Measurements from ENCODE around the gene NUDT3. TPM values are rescaled to one million over a fixed set of nuclear protein-coding genes. Genes with fewer than 3 reads are reported as not detected.

Gene NUDT3
- total RNA-seq, 2 donors from 2014 or later = 28.9 to 30.8 TPM

- no peak for TF ChIP-seq POLR2A (IDR thresholded peaks at IDR 0.05)
- no peak for TF ChIP-seq POLR2AphosphoS5 (IDR thresholded peaks at IDR 0.05)
- TF ChIP-seq CTCF (IDR thresholded peaks at IDR 0.05) = no peak
- 92% methylated on average over 4 of the region's 4 CpGs for WGBS
- intact Hi-C loops (cut with DNase I) = no loop called here
- no peaks in the 10 kb centered on the region for H3K9me3 ChIP-seq
- H3K4me3 ChIP-seq = no peak overlapping the region
- no peaks in the 10 kb centered on the region for H3K36me3 ChIP-seq
- no peak for DNase-seq (ENCODE audit: low spot score)
- H3K4me1 ChIP-seq (replicated peaks) = no peaks in the 10 kb centered on the region
- H3K27me3 ChIP-seq (replicated peaks; ENCODE audit: insufficient read depth) = no peaks in the 10 kb centered on the region
- H3K27ac ChIP-seq = no peak overlapping the region
These were observed 43.3 kb downstream of the NUDT3 start for GRCh38 chr6:34349211-34349610.

- no peaks in the 10 kb centered on the region for H3K4me1 ChIP-seq (replicated peaks)
- intact Hi-C loops (cut with DNase I) = no loop called here
- DNase-seq (ENCODE audit: low spot score) = no peak
- no peak overlapping the region for H3K27ac ChIP-seq
- H3K27me3 ChIP-seq (replicated peaks; ENCODE audit: insufficient read depth) = no peaks in the 10 kb centered on the region
- no peak overlapping the region for H3K4me3 ChIP-seq
- H3K36me3 ChIP-seq = no peaks in the 10 kb centered on the region
- H3K9me3 ChIP-seq = no peaks in the 10 kb centered on the region
- no peak for TF ChIP-seq CTCF (IDR thresholded peaks at IDR 0.05)
- no peak for TF ChIP-seq POLR2A (IDR thresholded peaks at IDR 0.05)
- TF ChIP-seq POLR2AphosphoS5 (IDR thresholded peaks at IDR 0.05) = no peak
- 93% methylated on average over 1 of the region's 1 CpG for WGBS
These were observed 45.2 kb downstream of the NUDT3 start for GRCh38 chr6:34347303-34347702.

GRCh38 chr6:34346175-34347119 lies 46.0 kb downstream of the NUDT3 start:
- no peaks in the 10 kb centered on the region for H3K36me3 ChIP-seq
- intact Hi-C loops (cut with DNase I) = no loop called here
- no peak for DNase-seq (ENCODE audit: low spot score)
- H3K27me3 ChIP-seq (replicated peaks; ENCODE audit: insufficient read depth) = no peaks in the 10 kb centered on the region
- no peak overlapping the region for H3K27ac ChIP-seq
- no peaks in the 10 kb centered on the region for H3K4me1 ChIP-seq (replicated peaks)
- H3K9me3 ChIP-seq = no peaks in the 10 kb centered on the region
- TF ChIP-seq POLR2A (IDR thresholded peaks at IDR 0.05) (no peak), POLR2AphosphoS5 (IDR thresholded peaks at IDR 0.05) (no peak), CTCF (IDR thresholded peaks at IDR 0.05) (no peak)
- 65% methylated on average over 9 of the region's 9 CpGs for whole genome bisulfite sequencing
- H3K4me3 ChIP-seq = no peak overlapping the region

- Histone ChIP-seq H3K4me3 (no peak overlapping the region), H3K36me3 (no peaks in the 10 kb centered on the region), H3K4me1 (replicated peaks) (peaks cover 4% of the 10 kb centered on the region), H3K27ac (no peak overlapping the region), H3K9me3 (no peaks in the 10 kb centered on the region), H3K27me3 (replicated peaks; ENCODE audit: insufficient read depth) (no peaks in the 10 kb centered on the region)
- intact Hi-C loops (cut with DNase I) = no loop called here
- TF ChIP-seq POLR2A (IDR thresholded peaks at IDR 0.05) = no peak
- TF ChIP-seq CTCF (IDR thresholded peaks at IDR 0.05) = no peak
- TF ChIP-seq POLR2AphosphoS5 (IDR thresholded peaks at IDR 0.05) = no peak
- no peak for DNase-seq (ENCODE audit: low spot score)
These were observed 48.7 kb downstream of the NUDT3 start for GRCh38 chr6:34343806-34344205.

GRCh38 chr6:34342247-34342646 lies 50.2 kb downstream of the NUDT3 start:
- no peak overlapping the region for H3K27ac ChIP-seq
- TF ChIP-seq POLR2A (IDR thresholded peaks at IDR 0.05) = no peak
- no peak for TF ChIP-seq CTCF (IDR thresholded peaks at IDR 0.05)
- TF ChIP-seq POLR2AphosphoS5 (IDR thresholded peaks at IDR 0.05) = no peak
- H3K9me3 ChIP-seq = no peaks in the 10 kb centered on the region
- no peak for DNase-seq (ENCODE audit: low spot score)
- intact Hi-C loops (cut with DNase I) = no loop called here
- H3K4me1 ChIP-seq (replicated peaks) = peaks cover 4% of the 10 kb centered on the region
- H3K27me3 ChIP-seq (replicated peaks; ENCODE audit: insufficient read depth) = no peaks in the 10 kb centered on the region
- H3K4me3 ChIP-seq = no peak overlapping the region
- H3K36me3 ChIP-seq = no peaks in the 10 kb centered on the region
